ENCODE measurements around the gene RUNX1. TPM values are rescaled to one million over a fixed set of nuclear protein-coding genes. Genes with fewer than 3 reads are reported as not detected.
A peak's percentile ranks its signal among the peaks of the same experiment; 100 is the strongest.

Gene RUNX1
- total RNA-seq, 1 experiment from 2014 or later = 55.2 TPM

GRCh38 chr21:34814529-34814951 is 234.6 kb downstream of the RUNX1 start:
- CTCF ChIA-PET = no interaction called here

GRCh38 chr21:34813266-34813894 is 235.7 kb downstream of the RUNX1 start:
- Histone ChIP-seq H3K79me2 (ENCODE audit: low read length) (peaks cover 22% of the 10 kb centered on the region), H3K27me3 (ENCODE audit: low read length) (no peaks in the 10 kb centered on the region), H4K20me1 (ENCODE audit: low read length) (no peaks in the 10 kb centered on the region), H3K9me3 (ENCODE audit: low read length) (no peaks in the 10 kb centered on the region), H3K36me3 (ENCODE audit: low read depth, low read length) (peaks cover 59% of the 10 kb centered on the region), H3K9ac (ENCODE audit: low read length) (peak overlapping the region; percentile 74), H3K4me3 (ENCODE audit: low read length) (no peak overlapping the region), H3K4me2 (ENCODE audit: low read length) (peak overlapping the region; percentile 64), H2AFZ (ENCODE audit: low read length) (no peak overlapping the region), H3K4me1 (ENCODE audit: insufficient read depth, low read length) (peaks cover 73% of the 10 kb centered on the region), H3K27ac (ENCODE audit: low read length) (peak overlapping the region; percentile 96), H3F3A (ENCODE audit: low read length, unreplicated experiment) (peaks cover 5% of the 10 kb centered on the region), H3K9me2 (replicated peaks; ENCODE audit: low read length) (no peaks in the 10 kb centered on the region)
- CTCF ChIA-PET = interaction anchor here (0.6 to 0.9 kb wide), 2 partner anchors 70 to 802 kb away, joined by 3 to 5 read pairs; no protein-coding TSS in a partner anchor
- POLR2A ChIA-PET (ENCODE audit: unreplicated experiment) = interaction anchor here (1.3 kb wide), 1 partner anchor 10 kb away, joined by 3 read pairs; no protein-coding TSS in a partner anchor
- TF ChIP-seq EZH2phosphoT487 (IDR thresholded peaks at IDR 0.05; ENCODE audit: borderline replicate concordance, low read length) (no peak), EZH2 (IDR thresholded peaks at IDR 0.05; ENCODE audit: low read length, unreplicated experiment) (no peak)
- TF ChIP-seq, protein P1, sequence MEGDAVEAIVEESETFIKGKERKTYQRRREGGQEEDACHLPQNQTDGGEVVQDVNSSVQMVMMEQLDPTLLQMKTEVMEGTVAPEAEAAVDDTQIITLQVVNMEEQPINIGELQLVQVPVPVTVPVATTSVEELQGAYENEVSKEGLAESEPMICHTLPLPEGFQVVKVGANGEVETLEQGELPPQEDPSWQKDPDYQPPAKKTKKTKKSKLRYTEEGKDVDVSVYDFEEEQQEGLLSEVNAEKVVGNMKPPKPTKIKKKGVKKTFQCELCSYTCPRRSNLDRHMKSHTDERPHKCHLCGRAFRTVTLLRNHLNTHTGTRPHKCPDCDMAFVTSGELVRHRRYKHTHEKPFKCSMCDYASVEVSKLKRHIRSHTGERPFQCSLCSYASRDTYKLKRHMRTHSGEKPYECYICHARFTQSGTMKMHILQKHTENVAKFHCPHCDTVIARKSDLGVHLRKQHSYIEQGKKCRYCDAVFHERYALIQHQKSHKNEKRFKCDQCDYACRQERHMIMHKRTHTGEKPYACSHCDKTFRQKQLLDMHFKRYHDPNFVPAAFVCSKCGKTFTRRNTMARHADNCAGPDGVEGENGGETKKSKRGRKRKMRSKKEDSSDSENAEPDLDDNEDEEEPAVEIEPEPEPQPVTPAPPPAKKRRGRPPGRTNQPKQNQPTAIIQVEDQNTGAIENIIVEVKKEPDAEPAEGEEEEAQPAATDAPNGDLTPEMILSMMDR (conservative IDR thresholded peaks at IDR 0.05; ENCODE audit: low read depth, low read length) = no peak
- intact Hi-C loops (cut with micrococcal nuclease) = loop anchor here (2.0 kb wide), 3 partner anchors 19 to 65 kb away; no protein-coding TSS in a partner anchor
- TSS peak; percentile 29 for BruUV-seq (replicated peaks)
- peak; percentile 72 for DNase-seq
- peak; percentile 61 for ATAC-seq

More at GRCh38 chr21:34814529-34814951, 234.6 kb downstream of the RUNX1 start:
- Histone ChIP-seq H3K9me2 (replicated peaks; ENCODE audit: low read length) (no peaks in the 10 kb centered on the region), H3K4me2 (ENCODE audit: low read length) (no peak overlapping the region), H3K4me1 (ENCODE audit: insufficient read depth, low read length) (peaks cover 61% of the 10 kb centered on the region), H3F3A (ENCODE audit: low read length, unreplicated experiment) (peaks cover 5% of the 10 kb centered on the region), H3K4me3 (ENCODE audit: low read length) (no peak overlapping the region), H3K79me2 (ENCODE audit: low read length) (peaks cover 21% of the 10 kb centered on the region), H3K27ac (ENCODE audit: low read length) (peak overlapping the region; percentile 96), H3K27me3 (ENCODE audit: low read length) (no peaks in the 10 kb centered on the region), H3K9me3 (ENCODE audit: low read length) (no peaks in the 10 kb centered on the region), H3K9ac (ENCODE audit: low read length) (peak overlapping the region; percentile 29; the same call in 1 of the 2 replicates), H2AFZ (ENCODE audit: low read length) (no peak overlapping the region), H4K20me1 (ENCODE audit: low read length) (no peaks in the 10 kb centered on the region), H3K36me3 (ENCODE audit: low read depth, low read length) (peaks cover 71% of the 10 kb centered on the region)
- no peak for DNase-seq
- BruUV-seq (replicated peaks) = no TSS peak
- POLR2A ChIA-PET (ENCODE audit: unreplicated experiment) = no interaction called here
- intact Hi-C loops (cut with micrococcal nuclease) = no loop called here
- TF ChIP-seq EZH2 (IDR thresholded peaks at IDR 0.05; ENCODE audit: low read length, unreplicated experiment) (no peak), EZH2phosphoT487 (IDR thresholded peaks at IDR 0.05; ENCODE audit: borderline replicate concordance, low read length) (no peak)
- TF ChIP-seq, protein P1 (conservative IDR thresholded peaks at IDR 0.05; ENCODE audit: low read depth, low read length) = no peak
- ATAC-seq = no peak
